HFFc6 (cell line): ENCODE results near the gene ZBTB7A. TPM values are rescaled to one million over a fixed set of nuclear protein-coding genes. Genes with fewer than 3 reads are reported as not detected.

Experiments
- DNase-seq: peaks from one replicate; pipeline ENCODE4 v3.0.0-alpha.2; 2018
- H3K27ac Mint-ChIP-seq: 2 replicates; pipeline ENCODE4 v1.8.0; 2020; ENCODE audit warnings: mild to moderate bottlenecking, mixed read lengths
- H3K27me3 Mint-ChIP-seq: 2 replicates; pipeline ENCODE4 v1.8.0; 2021; ENCODE audit warnings: mild to moderate bottlenecking, moderate library complexity, mixed read lengths; ENCODE audit not compliant: insufficient read depth
- H3K36me3 Mint-ChIP-seq: 2 replicates; pipeline ENCODE4 v1.8.0; 2021; ENCODE audit warnings: low read depth, mixed read lengths
- H3K4me1 Mint-ChIP-seq: 2 replicates; pipeline ENCODE4 v1.8.0; 2020; ENCODE audit warnings: low read depth, mixed read lengths
- H3K4me3 Mint-ChIP-seq: 2 replicates; pipeline ENCODE4 v1.8.0; 2020; ENCODE audit warnings: mild to moderate bottlenecking, moderate library complexity, mixed read lengths
- H3K9me3 Mint-ChIP-seq: 2 replicates; pipeline ENCODE4 v1.8.0; 2020; ENCODE audit warnings: mild to moderate bottlenecking, mixed read lengths
- total RNA-seq, 6 experiments: library from RNA; stranded (reverse); fragmentation: NEBNext Ultra II Directional; extraction: Animal tissue kit (Norgen Biotek cat#: 25700); gene quantifications; 2 replicates in 1 of 6; 3 replicates in 5 of 6; pipeline ENCODE4 v1.2.3, GENCODE V29; 2021
- TF ChIP-seq, protein P1 (sequence below): fragments of 200-600 bp; sonication (generic); IDR thresholded peaks from 2 replicates; pipeline ENCODE4 v1.5.0; 2021; ENCODE audit warnings: antibody characterized with exemption, mild to moderate bottlenecking

ZBTB7A gene
- total RNA-seq, 6 experiments from 2014 or later: 40.8 to 47.6 (median 43.6) TPM

DNA sequence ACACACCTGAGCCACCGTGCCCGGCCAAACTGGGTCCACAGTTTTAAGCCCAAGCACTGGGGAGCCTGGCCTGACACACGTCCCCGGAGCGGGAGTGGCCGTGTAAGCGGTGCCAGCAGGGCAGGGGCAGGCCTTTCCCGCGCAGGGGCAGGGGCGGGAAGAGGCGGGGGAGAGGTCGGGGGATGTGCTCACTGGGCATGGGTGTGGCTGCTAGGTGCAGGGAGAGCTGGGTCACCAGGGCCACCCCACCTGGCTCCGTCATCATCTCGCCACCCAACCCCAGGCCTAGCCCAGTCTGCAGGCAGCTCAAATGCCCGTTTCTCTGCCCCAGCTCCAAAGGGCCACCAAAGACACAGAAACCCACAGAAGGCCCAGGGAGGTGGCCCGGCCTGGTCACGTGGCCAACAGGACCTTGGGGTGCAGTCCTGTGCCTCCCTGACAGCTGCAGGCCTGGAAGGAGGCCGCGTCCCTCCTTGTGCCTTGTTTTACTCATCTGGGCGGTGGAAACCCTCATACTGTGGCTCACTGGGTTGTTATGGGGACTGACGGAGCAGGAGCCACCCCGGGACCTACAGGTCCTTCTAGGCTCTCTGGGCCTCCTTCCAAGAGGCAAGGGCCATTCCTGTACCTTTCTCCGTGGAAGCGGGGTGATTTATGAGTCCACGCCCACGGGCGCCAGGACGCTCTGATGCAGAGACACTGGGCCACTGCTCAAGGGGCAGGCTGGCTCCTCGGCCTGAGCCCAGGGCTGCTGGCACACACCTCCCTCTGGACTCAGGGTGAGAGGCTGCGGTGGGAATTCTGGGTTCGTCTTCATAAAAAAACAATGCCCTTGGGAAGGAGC lies 29.6 kb upstream of the ZBTB7A start:
- Mint-ChIP-seq H3K4me3 (no peak overlapping the region), H3K27ac (no peak overlapping the region), H3K36me3 (peaks cover 5% of the 10 kb centered on the region; the same call in 1 of the 2 replicates), H3K4me1 (no peaks in the 10 kb centered on the region), H3K9me3 (no peaks in the 10 kb centered on the region), H3K27me3 (peaks cover 2% of the 10 kb centered on the region; the same call in 1 of the 2 replicates)
- no peak for DNase-seq
- TF ChIP-seq, protein P1, sequence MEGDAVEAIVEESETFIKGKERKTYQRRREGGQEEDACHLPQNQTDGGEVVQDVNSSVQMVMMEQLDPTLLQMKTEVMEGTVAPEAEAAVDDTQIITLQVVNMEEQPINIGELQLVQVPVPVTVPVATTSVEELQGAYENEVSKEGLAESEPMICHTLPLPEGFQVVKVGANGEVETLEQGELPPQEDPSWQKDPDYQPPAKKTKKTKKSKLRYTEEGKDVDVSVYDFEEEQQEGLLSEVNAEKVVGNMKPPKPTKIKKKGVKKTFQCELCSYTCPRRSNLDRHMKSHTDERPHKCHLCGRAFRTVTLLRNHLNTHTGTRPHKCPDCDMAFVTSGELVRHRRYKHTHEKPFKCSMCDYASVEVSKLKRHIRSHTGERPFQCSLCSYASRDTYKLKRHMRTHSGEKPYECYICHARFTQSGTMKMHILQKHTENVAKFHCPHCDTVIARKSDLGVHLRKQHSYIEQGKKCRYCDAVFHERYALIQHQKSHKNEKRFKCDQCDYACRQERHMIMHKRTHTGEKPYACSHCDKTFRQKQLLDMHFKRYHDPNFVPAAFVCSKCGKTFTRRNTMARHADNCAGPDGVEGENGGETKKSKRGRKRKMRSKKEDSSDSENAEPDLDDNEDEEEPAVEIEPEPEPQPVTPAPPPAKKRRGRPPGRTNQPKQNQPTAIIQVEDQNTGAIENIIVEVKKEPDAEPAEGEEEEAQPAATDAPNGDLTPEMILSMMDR: no peak

- Mint-ChIP-seq H3K9me3 (no peaks in the 10 kb centered on the region), H3K27me3 (peaks cover 2% of the 10 kb centered on the region; the same call in 1 of the 2 replicates), H3K4me3 (no peak overlapping the region), H3K36me3 (peaks cover 5% of the 10 kb centered on the region; the same call in 1 of the 2 replicates), H3K27ac (no peak overlapping the region), H3K4me1 (no peaks in the 10 kb centered on the region)
- DNase-seq: no peak
- TF ChIP-seq, protein P1: no peak
These were observed 28.8 kb upstream of the ZBTB7A start for GRCh38 chr19:4095488-4095844.

- no peak overlapping the region for H3K27ac Mint-ChIP-seq
- no peak for DNase-seq
- H3K36me3 Mint-ChIP-seq: peaks cover 5% of the 10 kb centered on the region; the same call in 1 of the 2 replicates
- H3K9me3 Mint-ChIP-seq: no peaks in the 10 kb centered on the region
- H3K27me3 Mint-ChIP-seq: peaks cover 2% of the 10 kb centered on the region; the same call in 1 of the 2 replicates
- no peaks in the 10 kb centered on the region for H3K4me1 Mint-ChIP-seq
- TF ChIP-seq, protein P1: no peak
- H3K4me3 Mint-ChIP-seq: no peak overlapping the region
These were observed 28.2 kb upstream of the ZBTB7A start for GRCh38 chr19:4094761-4095487.

DNA sequence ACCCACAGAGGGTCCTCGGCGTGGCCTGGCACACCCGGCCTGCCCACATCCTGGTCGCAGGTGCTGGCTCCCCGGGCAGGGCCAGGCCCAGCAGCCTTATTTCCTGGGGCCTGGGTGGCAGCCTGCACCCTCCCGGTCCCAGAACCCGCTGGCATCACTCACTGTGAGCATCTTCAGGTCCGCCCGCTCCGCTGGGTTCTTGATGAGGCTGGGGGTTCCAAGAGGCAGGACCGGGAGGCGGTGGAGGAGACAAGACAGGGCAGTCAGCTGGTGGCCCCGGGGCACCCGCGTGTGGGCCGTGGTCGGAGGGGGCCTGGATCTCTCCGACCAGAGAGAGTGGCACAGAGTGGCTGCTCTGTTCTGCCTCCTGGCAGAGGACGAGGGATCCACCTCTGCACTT lies 27.6 kb upstream of the ZBTB7A start:
- Mint-ChIP-seq H3K9me3 (no peaks in the 10 kb centered on the region), H3K4me3 (no peak overlapping the region), H3K36me3 (peaks cover 5% of the 10 kb centered on the region; the same call in 1 of the 2 replicates), H3K4me1 (no peaks in the 10 kb centered on the region), H3K27ac (no peak overlapping the region), H3K27me3 (peaks cover 2% of the 10 kb centered on the region; the same call in 1 of the 2 replicates)
- TF ChIP-seq, protein P1: no peak
- no peak for DNase-seq

GRCh38 chr19:4093643-4094175 lies 27.0 kb upstream of the ZBTB7A start:
- no peak overlapping the region for H3K27ac Mint-ChIP-seq
- H3K4me3 Mint-ChIP-seq: no peak overlapping the region
- DNase-seq: no peak
- peaks cover 2% of the 10 kb centered on the region; the same call in 1 of the 2 replicates for H3K27me3 Mint-ChIP-seq
- peaks cover 5% of the 10 kb centered on the region; the same call in 1 of the 2 replicates for H3K36me3 Mint-ChIP-seq
- no peaks in the 10 kb centered on the region for H3K9me3 Mint-ChIP-seq
- TF ChIP-seq, protein P1: no peak
- H3K4me1 Mint-ChIP-seq: no peaks in the 10 kb centered on the region
